Stimulated activated CD8-positive, alpha-beta memory T cell treated with anti-CD3 and anti-CD28 coated beads, Interleukin-15, amount 100 ng/mL, for 48 hours (primary cell): Measurements from ENCODE around the gene RAB38.

Experiments
- DNase-seq, 2 donors: peaks; one replicate each; pipeline ENCODE4 v3.0.0-alpha.2; 2020; ENCODE audit warnings: low read depth in 2 of 2

RAB38 gene

DNA sequence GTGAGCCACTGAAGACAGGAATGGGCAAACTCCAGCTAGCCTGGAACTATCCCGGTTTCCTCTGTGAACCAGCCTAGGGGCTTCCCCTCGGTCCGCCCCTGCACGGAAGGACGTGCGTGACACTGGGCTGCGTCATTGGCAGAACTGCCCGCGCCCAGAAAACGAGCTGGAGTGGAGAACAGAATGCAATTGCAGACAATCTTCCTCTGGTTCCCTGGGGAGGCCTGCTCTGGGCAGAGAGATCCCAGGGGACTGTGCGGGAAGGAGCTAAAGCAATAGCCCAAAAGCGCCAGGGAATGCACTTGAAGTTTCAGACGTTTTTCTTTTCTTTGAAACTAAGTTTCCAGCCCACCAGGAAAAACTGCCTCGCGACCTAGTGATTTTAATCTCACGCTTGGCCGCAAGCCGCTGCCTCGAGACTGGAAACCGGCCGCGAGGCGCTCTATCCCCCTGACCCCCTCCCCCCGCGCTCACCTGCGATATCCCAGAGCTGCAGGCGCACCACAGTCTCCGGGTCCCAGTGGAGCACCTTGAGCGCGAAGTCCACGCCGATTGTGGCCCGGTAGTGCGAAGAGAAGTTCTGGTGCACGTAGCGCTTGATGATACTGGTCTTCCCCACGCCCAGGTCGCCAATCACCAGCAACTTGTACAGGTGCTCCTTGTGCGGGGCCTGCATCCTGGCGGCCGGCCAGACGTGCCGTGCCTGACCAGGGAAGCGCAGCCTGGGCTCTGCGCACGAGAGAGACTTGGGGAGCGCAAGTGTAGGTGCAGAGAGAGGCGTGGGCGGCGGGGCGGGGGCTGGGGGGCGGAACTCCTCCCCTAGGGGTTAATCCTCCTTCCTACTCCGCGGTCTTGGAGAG, at the start of gene RAB38:
Gene RAB38, minus strand, starts transcription at position 735 of the 860 bp plus-strand sequence. Its CDS starts 59 bp downstream, at position 676.
- DNase-seq, result peak; percentile 60 to 61

DNA sequence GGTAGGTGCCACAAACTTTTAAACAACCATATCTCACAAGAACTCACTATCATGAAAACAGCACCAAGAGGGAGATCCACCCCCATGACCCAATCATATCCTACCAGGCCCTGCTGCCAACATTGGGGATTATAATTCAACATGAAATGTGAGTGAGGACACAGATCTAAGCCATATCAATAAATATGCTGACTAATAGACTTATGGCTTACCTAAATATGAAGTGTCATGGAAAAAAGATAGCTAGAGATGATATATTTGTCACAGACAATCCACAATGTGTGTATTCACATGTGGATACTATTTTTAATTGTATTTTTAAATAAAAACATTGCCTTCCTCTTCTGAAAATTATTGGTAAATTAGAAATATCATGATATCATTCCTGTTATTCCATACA, 38.2 kb upstream of the RAB38 start:
- DNase-seq, result no peak

- no peak for DNase-seq
Observed at GRCh38 chr11:88212300-88212699, 37.1 kb upstream of the RAB38 start.

GRCh38 chr11:88208745-88209144, 33.5 kb upstream of the RAB38 start:
- DNase-seq, result no peak

- DNase-seq, result no peak
Observed at GRCh38 chr11:88206751-88207150, 31.5 kb upstream of the RAB38 start.

DNA sequence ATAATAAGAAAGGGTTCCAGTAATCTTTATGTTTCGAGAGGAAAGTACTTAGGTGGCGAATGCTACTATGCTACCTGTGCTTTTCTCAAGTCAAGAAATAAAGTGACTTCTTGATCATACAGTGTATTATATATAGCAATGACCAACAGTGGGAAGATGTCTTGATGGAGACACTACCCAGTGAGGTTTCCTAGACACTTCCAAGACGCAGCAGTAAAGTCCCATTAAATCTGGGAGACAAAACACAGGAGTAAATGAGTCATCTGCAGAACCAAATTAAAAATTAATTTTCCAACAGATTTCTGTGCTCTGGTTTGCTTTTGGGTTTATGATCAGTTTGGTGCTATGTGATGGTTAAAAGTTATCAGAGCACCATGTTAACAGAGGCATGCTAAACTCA, 29.1 kb upstream of the RAB38 start:
- no peak for DNase-seq

DNA sequence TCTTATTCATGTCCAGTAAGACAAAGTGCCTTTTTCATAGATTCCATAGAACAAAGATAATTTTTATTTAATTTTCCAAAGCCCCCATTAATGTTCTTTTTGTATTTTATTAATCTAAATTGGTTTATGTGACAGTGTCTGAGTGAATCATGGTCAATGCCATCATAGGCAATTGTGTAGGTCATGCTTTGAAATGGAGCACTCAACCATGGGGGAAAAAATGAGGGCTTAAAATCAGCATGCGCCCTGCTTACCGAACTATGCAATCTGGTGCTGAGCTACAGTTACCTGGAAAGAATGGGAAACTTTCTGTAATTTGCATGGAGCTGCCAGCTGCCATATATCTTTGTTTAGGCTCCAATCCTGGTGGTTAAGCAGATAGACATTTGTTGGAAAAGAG, 28.4 kb upstream of the RAB38 start:
- no peak for DNase-seq

GRCh38 chr11:88202498-88202897, 27.3 kb upstream of the RAB38 start:
- DNase-seq, result no peak

GRCh38 chr11:88196393-88196792, 21.1 kb upstream of the RAB38 start:
- DNase-seq, result no peak

GRCh38 chr11:88195908-88196307, 20.7 kb upstream of the RAB38 start:
- DNase-seq, result no peak

GRCh38 chr11:88194990-88195389, 19.7 kb upstream of the RAB38 start:
- no peak for DNase-seq

- DNase-seq, result no peak
Observed at GRCh38 chr11:88193278-88193677, 18.0 kb upstream of the RAB38 start.

DNA sequence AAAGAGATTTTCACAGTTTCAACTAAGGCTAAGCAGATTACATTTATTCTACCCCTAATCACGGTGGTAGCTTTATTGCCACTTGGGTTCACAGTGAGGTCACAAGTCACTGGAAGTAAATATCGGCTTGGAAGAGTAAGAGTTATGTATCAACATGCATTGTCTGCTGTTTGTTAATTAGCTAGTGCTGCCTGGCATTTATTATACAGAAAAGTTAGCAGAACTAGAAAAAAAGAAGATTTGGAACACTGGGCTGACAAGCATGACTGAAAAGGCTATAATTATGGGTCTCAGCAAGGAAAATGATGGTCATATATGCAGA, 13.7 kb upstream of the RAB38 start:
- DNase-seq, result no peak

GRCh38 chr11:88188251-88188931, 13.1 kb upstream of the RAB38 start:
- DNase-seq, result no peak

GRCh38 chr11:88183233-88183632, 8.0 kb upstream of the RAB38 start:
- DNase-seq, result no peak

- DNase-seq, result no peak
Observed at GRCh38 chr11:88181776-88182175, 6.5 kb upstream of the RAB38 start.

DNA sequence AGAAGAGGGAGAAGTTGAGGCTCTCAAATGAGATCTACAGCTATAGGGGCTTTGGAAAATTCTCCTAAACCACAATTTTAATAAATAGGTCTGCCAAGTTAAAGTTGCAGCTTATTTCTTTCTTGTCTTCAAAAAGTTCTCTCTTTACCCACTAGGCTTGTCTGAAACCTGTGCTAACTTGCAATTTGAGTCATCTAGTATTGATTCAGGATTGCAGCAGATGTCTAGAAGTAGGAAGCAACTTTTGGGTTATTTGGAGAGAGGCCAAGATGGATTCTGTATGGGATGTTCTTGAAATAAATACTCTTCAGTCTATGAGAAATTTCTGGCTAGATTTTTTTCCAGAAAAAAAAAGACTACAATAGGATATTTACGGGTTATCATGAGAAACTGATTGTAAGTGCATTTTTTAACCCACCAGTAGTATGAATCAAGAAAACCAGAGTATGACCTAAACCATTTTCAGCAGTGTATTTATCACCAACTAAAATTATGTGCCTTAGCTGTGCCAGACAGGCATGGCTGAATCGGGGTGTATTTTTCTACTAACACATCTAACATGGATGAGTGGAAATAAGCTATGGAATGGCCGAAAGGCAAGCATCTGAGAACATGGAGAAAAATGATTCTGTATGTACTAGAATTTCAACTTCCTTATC, 4.9 kb upstream of the RAB38 start:
- no peak for DNase-seq

DNA sequence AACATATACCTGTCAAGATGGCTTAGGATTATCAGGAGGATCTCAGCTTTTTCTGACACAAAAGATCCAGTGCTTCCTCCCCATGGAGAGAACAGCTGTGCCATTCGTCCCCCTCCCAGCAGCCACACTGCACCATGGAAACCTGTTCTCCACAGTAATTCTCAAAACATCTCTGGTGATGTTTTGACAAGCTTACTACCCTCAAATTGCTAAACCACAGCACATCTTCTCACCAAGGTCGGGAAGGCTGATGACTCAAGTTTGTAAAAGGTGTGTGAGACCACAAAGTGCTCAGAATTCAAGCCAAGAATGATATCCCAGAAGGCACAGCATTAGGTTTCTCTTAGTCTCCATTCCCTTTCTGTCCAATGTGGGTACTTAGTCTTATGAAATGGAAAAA, 3.9 kb upstream of the RAB38 start:
- DNase-seq, result peak; percentile 21 to 27

- no peak for DNase-seq
Observed at GRCh38 chr11:88178191-88178590, 2.9 kb upstream of the RAB38 start.

DNA sequence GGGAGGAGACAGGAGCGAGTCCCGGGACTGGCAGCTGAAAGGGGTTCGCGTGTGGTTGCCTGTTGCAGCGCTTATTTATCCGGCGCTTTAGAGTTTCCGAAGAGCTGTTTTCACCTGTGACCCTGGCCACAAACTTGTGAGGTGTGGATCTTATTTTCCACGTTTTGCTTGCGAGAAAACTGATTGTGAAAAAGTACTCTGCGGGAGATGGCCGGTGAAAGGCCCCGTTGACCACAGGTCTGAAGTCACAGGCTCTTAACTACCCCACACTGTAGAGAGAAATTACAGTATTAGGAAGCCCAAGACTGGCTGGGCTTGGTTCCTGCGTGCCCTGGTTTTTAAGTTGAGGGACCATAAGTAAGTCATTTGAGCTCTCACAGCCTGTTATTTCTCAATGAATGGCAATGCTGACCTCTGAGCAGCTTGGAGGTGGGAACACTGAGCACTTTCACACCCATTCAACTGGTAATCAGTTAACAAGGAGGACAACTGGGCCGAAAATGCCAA, 379 bp upstream of the RAB38 start:
- peak in 1 of 2 donors; percentile 2 for DNase-seq

GRCh38 chr11:88173956-88174355, 1.3 kb downstream of the RAB38 start:
- no peak for DNase-seq

DNA sequence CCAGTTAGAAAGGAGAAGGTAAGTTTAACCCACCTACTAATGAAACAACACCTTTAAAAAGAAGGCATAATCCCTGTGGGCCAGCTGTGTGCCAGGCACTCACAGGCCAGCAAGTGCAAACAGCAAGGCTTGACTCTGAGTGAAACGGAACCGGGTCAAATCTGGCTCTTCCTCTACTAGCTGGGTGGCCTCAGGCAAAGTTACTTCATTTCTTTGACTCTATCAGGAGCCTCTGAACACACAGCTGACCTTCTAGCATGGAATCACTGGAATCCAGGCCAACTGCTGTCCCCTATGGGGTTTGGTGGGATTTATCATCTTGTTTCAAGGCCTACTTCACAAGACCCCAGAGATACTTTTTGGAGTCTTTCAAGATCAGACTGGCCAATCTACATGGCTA, 3.3 kb downstream of the RAB38 start:
- no peak for DNase-seq

DNA sequence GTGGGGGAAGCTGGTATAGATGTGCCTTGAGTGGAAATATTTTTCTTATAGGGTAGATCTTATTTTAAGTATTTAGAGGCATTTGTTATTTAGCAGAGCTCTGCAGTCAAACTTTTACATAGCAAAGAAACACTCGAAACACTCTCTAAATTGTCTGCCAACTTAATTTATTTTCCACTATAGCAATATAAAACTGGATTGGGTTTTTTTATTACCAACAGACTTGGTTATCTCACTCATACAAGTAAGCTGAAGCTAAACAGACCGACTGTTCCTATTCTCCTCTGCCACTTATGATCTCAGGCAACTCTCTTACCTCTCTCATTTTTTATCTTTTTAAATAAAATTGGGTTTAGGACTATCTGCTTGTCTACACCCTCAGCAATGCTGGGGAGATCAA, 4.6 kb downstream of the RAB38 start:
- DNase-seq, result no peak
